BJ (cell line): ENCODE measurements around the gene MAML3. TPM values are rescaled to one million over a fixed set of nuclear protein-coding genes. Genes with fewer than 3 reads are reported as not detected.

Source experiments
- CTCF ChIA-PET: fragments of 350-600 bp; formaldehyde crosslinking; extraction: SDS; loops from one replicate; lab custom pipeline; 2021; ENCODE audit warnings: antibody characterized with exemption, inconsistent platforms; lab: Yijun Ruan, JAX
- POLR2A ChIA-PET: fragments of 300-600 bp; sonication (Branson Sonifier 250); formaldehyde crosslinking; extraction: SDS; loops from one replicate; lab custom pipeline; 2021; ENCODE audit warnings: antibody characterized with exemption; lab: Charles Lee
- DNase-seq: peaks from one replicate; pipeline ENCODE4 v3.0.0-alpha.2; 2011; ENCODE audit warnings: low read depth
- H3K27me3 ChIP-seq: 2 replicates; pipeline ENCODE4 v1.6.0; 2011; ENCODE audit warnings: low read length; ENCODE audit not compliant: control insufficient read depth, insufficient read depth
- H3K36me3 ChIP-seq: 2 replicates; pipeline ENCODE4 v1.5.1; 2011; ENCODE audit warnings: low read length; ENCODE audit not compliant: control insufficient read depth, insufficient read depth
- H3K4me3 ChIP-seq: 2 replicates; pipeline ENCODE4 v1.5.1; 2011; ENCODE audit warnings: low read depth, mild to moderate bottlenecking, control low read depth, low read length
- polyA plus RNA-seq: library from polyadenylated mRNA; depleted of rRNA; stranded (reverse); fragments of >200 nt; gene quantifications from 2 replicates; pipeline ENCODE4 v1.2.3, GENCODE V29; 2011
- TF ChIP-seq, protein P1 (sequence below): IDR thresholded peaks from 2 replicates; pipeline ENCODE4 v1.5.1; 2011; ENCODE audit warnings: low read depth, mild to moderate bottlenecking, control low read depth, inconsistent platforms, low read length, moderate library complexity; ENCODE audit not compliant: insufficient read depth

MAML3 gene
- polyA plus RNA-seq, 1 experiment = 1.6 TPM

- no peak for DNase-seq
- no peak overlapping the region for H3K4me3 ChIP-seq
- TF ChIP-seq, protein P1, sequence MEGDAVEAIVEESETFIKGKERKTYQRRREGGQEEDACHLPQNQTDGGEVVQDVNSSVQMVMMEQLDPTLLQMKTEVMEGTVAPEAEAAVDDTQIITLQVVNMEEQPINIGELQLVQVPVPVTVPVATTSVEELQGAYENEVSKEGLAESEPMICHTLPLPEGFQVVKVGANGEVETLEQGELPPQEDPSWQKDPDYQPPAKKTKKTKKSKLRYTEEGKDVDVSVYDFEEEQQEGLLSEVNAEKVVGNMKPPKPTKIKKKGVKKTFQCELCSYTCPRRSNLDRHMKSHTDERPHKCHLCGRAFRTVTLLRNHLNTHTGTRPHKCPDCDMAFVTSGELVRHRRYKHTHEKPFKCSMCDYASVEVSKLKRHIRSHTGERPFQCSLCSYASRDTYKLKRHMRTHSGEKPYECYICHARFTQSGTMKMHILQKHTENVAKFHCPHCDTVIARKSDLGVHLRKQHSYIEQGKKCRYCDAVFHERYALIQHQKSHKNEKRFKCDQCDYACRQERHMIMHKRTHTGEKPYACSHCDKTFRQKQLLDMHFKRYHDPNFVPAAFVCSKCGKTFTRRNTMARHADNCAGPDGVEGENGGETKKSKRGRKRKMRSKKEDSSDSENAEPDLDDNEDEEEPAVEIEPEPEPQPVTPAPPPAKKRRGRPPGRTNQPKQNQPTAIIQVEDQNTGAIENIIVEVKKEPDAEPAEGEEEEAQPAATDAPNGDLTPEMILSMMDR = no peak
- ChIA-PET POLR2A (interaction anchor here (0.7 kb wide), 1 partner anchor 95 kb away, joined by 3 read pairs; no protein-coding TSS in a partner anchor), CTCF (no interaction called here)
- H3K27me3 ChIP-seq = no peaks in the 10 kb centered on the region
- no peaks in the 10 kb centered on the region for H3K36me3 ChIP-seq
Measured at GRCh38 chr4:140091305-140091704, 62.7 kb downstream of the MAML3 start.

- Histone ChIP-seq H3K36me3 (no peaks in the 10 kb centered on the region), H3K4me3 (no peak overlapping the region), H3K27me3 (no peaks in the 10 kb centered on the region)
- TF ChIP-seq, protein P1 = no peak
- POLR2A ChIA-PET = no interaction called here
- DNase-seq = no peak
- CTCF ChIA-PET = interaction anchor here (0.8 to 1.4 kb wide), 2 partner anchors 10 to 14 kb away, joined by 3 read pairs; no protein-coding TSS in a partner anchor
Measured at GRCh38 chr4:140090215-140090731, 63.7 kb downstream of the MAML3 start.

- POLR2A ChIA-PET = no interaction called here
- Histone ChIP-seq H3K4me3 (no peak overlapping the region), H3K27me3 (no peaks in the 10 kb centered on the region), H3K36me3 (no peaks in the 10 kb centered on the region)
- TF ChIP-seq, protein P1 = no peak
- CTCF ChIA-PET = interaction anchor here (1.4 kb wide), 1 partner anchor 9 kb away, joined by 3 read pairs; no protein-coding TSS in a partner anchor
- DNase-seq = no peak
Measured at GRCh38 chr4:140089216-140089615, 64.8 kb downstream of the MAML3 start.

DNA sequence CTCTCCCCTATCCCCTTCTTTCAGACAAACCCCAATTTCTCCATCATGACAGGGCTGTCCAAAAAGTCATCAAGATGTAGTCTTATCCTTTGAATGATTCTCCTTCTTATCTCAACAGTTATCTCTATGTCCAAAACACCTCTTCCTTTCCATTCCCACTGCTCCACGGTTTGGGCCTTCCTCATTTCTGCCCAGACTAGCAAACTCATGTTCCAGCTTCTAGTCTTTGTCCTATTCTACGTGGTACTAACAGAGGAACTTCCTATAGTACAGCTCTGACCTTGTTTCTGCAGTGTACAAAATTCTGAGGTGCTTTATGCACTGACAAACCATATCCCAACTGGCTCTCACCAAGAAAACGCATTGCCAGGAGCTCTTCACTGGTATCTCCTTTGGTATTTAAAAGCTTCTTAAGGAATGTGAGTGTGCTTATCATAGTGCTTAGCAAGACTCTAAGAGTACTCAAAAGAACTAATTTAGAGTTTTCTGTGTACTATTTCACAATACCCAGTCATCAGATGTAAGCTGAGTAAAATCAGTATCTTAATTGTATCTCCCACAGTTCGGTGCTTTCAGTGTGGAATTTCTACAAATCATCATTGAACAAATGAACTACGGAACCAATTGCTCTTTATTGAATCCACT lies 65.5 kb downstream of the MAML3 start:
- ChIA-PET CTCF (interaction anchor here (1.6 kb wide), 1 partner anchor 10 kb away, joined by 4 read pairs; no protein-coding TSS in a partner anchor), POLR2A (no interaction called here)
- no peak for DNase-seq
- no peaks in the 10 kb centered on the region for H3K27me3 ChIP-seq
- no peaks in the 10 kb centered on the region for H3K36me3 ChIP-seq
- TF ChIP-seq, protein P1 = no peak
- H3K4me3 ChIP-seq = no peak overlapping the region

DNA sequence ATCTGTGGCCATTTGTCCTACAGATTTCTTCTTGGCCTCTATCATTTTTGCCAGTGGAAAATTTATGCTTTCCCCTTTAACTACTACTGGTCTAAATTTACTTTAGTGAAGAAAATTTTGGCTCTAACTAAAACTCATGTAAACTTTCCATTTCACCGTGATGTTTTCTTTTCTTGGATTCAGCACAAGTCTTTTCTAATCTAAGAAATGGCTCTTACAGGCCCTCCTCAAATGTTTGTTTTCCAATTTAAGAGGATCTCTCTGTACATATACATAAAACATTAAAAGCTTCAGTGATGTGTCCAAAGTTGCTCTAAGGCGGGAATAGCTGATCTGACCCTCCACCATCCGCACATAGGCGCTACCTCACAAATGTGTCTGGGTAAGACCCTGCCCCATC lies 68.1 kb downstream of the MAML3 start:
- H3K27me3 ChIP-seq = no peaks in the 10 kb centered on the region
- DNase-seq = no peak
- H3K4me3 ChIP-seq = no peak overlapping the region
- ChIA-PET POLR2A (no interaction called here), CTCF (interaction anchor here (1.3 to 1.6 kb wide), 2 partner anchors 9 to 167 kb away, joined by 3 to 6 read pairs; no protein-coding TSS in a partner anchor)
- no peaks in the 10 kb centered on the region for H3K36me3 ChIP-seq
- TF ChIP-seq, protein P1 = no peak
